Gastroesophageal sphincter (tissue), 3 donors: Measurements from ENCODE around the gene FES.

Source experiments
- CTCF ChIP-seq, 4 experiments: fragments of 200-600 bp in 2 of 4; fragments of 450-650 bp in 2 of 4; sonication (generic) in 1 of 4; IDR thresholded peaks; one replicate each; pipeline ENCODE4 v1.5.1; 2017 to 2019; ENCODE audit warnings: antibody characterized with exemption in 4 of 4, mild to moderate bottlenecking in 2 of 4, moderate library complexity in 2 of 4
- EP300 ChIP-seq: sonication (generic); formaldehyde crosslinking; IDR thresholded peaks from one replicate; pipeline ENCODE4 v1.6.1; 2017; ENCODE audit warnings: antibody characterized with exemption, mild to moderate bottlenecking
- POLR2A ChIP-seq, 2 donors: fragments of 450-650 bp; IDR thresholded peaks; one replicate each; pipeline ENCODE4 v1.6.1; 2017; ENCODE audit warnings: antibody characterized with exemption in 2 of 2, mild to moderate bottlenecking in 2 of 2, moderate library complexity in 1 of 2

GRCh38 chr15:90883976-90884718, at the start of gene FES:
- no peak for TF ChIP-seq CTCF (IDR thresholded peaks at IDR 0.05)
- TF ChIP-seq POLR2A (IDR thresholded peaks at IDR 0.05), result peak; percentile 58 to 83
- no peak for TF ChIP-seq EP300
